NCI-H1092 (cell line): ENCODE data around the gene PLA2G4B.
"Not testable (repeated sequence)": the region's sequence is repeated elsewhere in the genome, so short reads cannot be mapped to it uniquely, and the experiment has no call there.

Source experiments
- DNase-seq: peaks from one replicate; lab custom pipeline; 2025; lab: John Stamatoyannopoulos, UW

Gene PLA2G4B

GRCh38 chr15:41827880-41828806 lies 10.5 kb upstream of the PLA2G4B start, which contains the start of gene JMJD7:
Gene JMJD7, plus strand, starts transcription at chr15:41828092. Its CDS starts 33 bp downstream, at chr15:41828125.
- DNase-seq, result peak; percentile 69

- DNase-seq, result no peak
Measured at GRCh38 chr15:41828807-41829141, 9.9 kb upstream of the PLA2G4B start.

GRCh38 chr15:41829959-41830646 lies 8.5 kb upstream of the PLA2G4B start:
- DNase-seq, result no peak

- DNase-seq, result not testable (repeated sequence)
Measured at GRCh38 chr15:41831291-41831690, 7.4 kb upstream of the PLA2G4B start.

GRCh38 chr15:41832208-41832607 lies 6.4 kb upstream of the PLA2G4B start:
- no peak for DNase-seq

- no peak for DNase-seq
Measured at GRCh38 chr15:41832875-41833274, 5.8 kb upstream of the PLA2G4B start.

GRCh38 chr15:41834096-41834495 lies 4.6 kb upstream of the PLA2G4B start:
- no peak for DNase-seq

GRCh38 chr15:41836073-41836472 lies 2.6 kb upstream of the PLA2G4B start:
- DNase-seq, result no peak

- DNase-seq, result no peak
Measured at GRCh38 chr15:41836713-41837454, 1.8 kb upstream of the PLA2G4B start.

GRCh38 chr15:41839781-41840491 lies 1.3 kb downstream of the PLA2G4B start:
- no peak for DNase-seq

- no peak for DNase-seq
Measured at GRCh38 chr15:41840673-41841072, 2.0 kb downstream of the PLA2G4B start.

- no peak for DNase-seq
Measured at GRCh38 chr15:41841131-41841530, 2.5 kb downstream of the PLA2G4B start.

- DNase-seq, result no peak
Measured at GRCh38 chr15:41842229-41842628, 3.6 kb downstream of the PLA2G4B start.

GRCh38 chr15:41843571-41843970 lies 4.9 kb downstream of the PLA2G4B start:
- no peak for DNase-seq

- DNase-seq, result no peak
Measured at GRCh38 chr15:41844814-41845213, 6.2 kb downstream of the PLA2G4B start.

- no peak for DNase-seq
Measured at GRCh38 chr15:41847206-41847605, 8.6 kb downstream of the PLA2G4B start.

GRCh38 chr15:41847981-41848380 lies 9.3 kb downstream of the PLA2G4B start:
- DNase-seq, result no peak

GRCh38 chr15:41848631-41849030 lies 10.0 kb downstream of the PLA2G4B start:
- no peak for DNase-seq

- DNase-seq, result no peak
Measured at GRCh38 chr15:41849204-41849603, 10.6 kb downstream of the PLA2G4B start.

- no peak for DNase-seq
Measured at GRCh38 chr15:41849861-41850260, 11.2 kb downstream of the PLA2G4B start.

- no peak for DNase-seq
Measured at GRCh38 chr15:41850482-41851166, 12.0 kb downstream of the PLA2G4B start.
